ENCODE measurements around the gene NDC80. TPM values are rescaled to one million over a fixed set of nuclear protein-coding genes. Genes with fewer than 3 reads are reported as not detected.

Gene NDC80
- total and polyA plus RNA-seq, 9 of the 15 experiments (the other 6 are each of a cell fraction or from before 2014, with no cell fraction given) = 65.2 to 97.9 (median 83.3) TPM

DNA sequence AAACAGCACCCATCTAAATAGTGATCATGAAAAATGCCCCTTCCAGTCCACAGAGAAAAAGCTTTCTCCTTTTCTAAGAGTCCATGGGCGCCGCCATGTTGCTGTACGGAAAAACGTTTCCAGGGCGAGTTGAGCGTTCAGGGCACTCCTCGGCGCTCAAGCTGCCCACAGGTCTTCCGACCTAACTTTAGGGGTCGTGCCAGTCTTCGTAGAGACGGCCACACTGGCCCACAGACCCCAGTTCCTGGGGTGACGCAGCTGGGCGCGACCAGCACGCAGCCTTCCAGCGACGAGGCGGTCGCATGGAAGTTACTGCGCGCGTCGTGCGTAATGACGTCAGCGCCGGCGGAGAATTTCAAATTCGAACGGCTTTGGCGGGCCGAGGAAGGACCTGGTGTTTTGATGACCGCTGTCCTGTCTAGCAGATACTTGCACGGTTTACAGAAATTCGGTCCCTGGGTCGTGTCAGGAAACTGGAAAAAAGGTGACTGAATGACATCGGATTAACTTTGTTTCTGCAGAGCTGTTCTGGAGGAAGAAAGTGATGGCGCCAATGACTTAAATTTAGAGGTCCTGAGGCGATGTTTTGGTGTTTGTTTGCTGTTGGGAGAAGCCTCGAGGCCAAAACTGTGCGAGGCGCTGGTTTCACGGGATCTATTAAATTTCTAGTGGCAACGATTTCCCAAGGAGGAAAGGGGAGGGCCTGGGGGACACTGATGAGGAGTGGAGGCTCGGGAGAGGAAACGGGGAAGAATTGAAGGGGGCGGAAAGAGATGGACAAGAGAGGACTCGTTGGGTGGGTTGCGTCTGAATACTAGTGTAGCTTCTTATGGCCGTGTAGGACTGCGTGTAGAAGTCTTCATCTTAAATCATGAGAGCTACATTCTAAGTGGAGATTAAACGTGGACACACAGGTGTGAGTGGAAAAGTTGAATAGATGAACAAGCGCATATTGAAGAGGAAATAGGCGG is at the start of gene NDC80, which contains the start of gene METTL4 (continued):
- TF ChIP-seq, protein P1, sequence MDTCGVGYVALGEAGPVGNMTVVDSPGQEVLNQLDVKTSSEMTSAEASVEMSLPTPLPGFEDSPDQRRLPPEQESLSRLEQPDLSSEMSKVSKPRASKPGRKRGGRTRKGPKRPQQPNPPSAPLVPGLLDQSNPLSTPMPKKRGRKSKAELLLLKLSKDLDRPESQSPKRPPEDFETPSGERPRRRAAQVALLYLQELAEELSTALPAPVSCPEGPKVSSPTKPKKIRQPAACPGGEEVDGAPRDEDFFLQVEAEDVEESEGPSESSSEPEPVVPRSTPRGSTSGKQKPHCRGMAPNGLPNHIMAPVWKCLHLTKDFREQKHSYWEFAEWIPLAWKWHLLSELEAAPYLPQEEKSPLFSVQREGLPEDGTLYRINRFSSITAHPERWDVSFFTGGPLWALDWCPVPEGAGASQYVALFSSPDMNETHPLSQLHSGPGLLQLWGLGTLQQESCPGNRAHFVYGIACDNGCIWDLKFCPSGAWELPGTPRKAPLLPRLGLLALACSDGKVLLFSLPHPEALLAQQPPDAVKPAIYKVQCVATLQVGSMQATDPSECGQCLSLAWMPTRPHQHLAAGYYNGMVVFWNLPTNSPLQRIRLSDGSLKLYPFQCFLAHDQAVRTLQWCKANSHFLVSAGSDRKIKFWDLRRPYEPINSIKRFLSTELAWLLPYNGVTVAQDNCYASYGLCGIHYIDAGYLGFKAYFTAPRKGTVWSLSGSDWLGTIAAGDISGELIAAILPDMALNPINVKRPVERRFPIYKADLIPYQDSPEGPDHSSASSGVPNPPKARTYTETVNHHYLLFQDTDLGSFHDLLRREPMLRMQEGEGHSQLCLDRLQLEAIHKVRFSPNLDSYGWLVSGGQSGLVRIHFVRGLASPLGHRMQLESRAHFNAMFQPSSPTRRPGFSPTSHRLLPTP (IDR thresholded peaks at IDR 0.05; ENCODE audit: borderline replicate concordance, extremely low read depth, insufficient read length) = no peak
- TF ChIP-seq NR2F6 (CRISPR knock-in tag; IDR thresholded peaks at IDR 0.05) = no peak
- no peak for TF ChIP-seq ZNF134 (CRISPR knock-in tag; conservative IDR thresholded peaks at IDR 0.05)
- TF ChIP-seq POLR2H (tag; IDR thresholded peaks at IDR 0.05; ENCODE audit: low read depth) = peak; percentile 78
- no peak for TF ChIP-seq ZNF41 (CRISPR knock-in tag; conservative IDR thresholded peaks at IDR 0.05)
- no peak; the same call in 1 of the 2 replicates for TF ChIP-seq ZNF76 (CRISPR knock-in tag; IDR thresholded peaks at IDR 0.05; ENCODE audit: borderline replicate concordance)
- TF ChIP-seq ZNF121 (CRISPR knock-in tag; conservative IDR thresholded peaks at IDR 0.05) = no peak
- TF ChIP-seq RUNX1 (IDR thresholded peaks at IDR 0.05; ENCODE audit: low read depth) = no peak; the same call in 1 of the 2 replicates
- TF ChIP-seq TBL1XR1 (IDR thresholded peaks at IDR 0.05; ENCODE audit: low read length in 2 of 2) = peak; percentile 43 to 96; a peak in 2 of 4 replicates
- no peak for TF ChIP-seq FUS (optimal IDR thresholded peaks at IDR 0.05; ENCODE audit: low read depth, low read length)
- TF ChIP-seq RFX7 (CRISPR knock-in tag; IDR thresholded peaks at IDR 0.05) = no peak
- TF ChIP-seq, protein P2, sequence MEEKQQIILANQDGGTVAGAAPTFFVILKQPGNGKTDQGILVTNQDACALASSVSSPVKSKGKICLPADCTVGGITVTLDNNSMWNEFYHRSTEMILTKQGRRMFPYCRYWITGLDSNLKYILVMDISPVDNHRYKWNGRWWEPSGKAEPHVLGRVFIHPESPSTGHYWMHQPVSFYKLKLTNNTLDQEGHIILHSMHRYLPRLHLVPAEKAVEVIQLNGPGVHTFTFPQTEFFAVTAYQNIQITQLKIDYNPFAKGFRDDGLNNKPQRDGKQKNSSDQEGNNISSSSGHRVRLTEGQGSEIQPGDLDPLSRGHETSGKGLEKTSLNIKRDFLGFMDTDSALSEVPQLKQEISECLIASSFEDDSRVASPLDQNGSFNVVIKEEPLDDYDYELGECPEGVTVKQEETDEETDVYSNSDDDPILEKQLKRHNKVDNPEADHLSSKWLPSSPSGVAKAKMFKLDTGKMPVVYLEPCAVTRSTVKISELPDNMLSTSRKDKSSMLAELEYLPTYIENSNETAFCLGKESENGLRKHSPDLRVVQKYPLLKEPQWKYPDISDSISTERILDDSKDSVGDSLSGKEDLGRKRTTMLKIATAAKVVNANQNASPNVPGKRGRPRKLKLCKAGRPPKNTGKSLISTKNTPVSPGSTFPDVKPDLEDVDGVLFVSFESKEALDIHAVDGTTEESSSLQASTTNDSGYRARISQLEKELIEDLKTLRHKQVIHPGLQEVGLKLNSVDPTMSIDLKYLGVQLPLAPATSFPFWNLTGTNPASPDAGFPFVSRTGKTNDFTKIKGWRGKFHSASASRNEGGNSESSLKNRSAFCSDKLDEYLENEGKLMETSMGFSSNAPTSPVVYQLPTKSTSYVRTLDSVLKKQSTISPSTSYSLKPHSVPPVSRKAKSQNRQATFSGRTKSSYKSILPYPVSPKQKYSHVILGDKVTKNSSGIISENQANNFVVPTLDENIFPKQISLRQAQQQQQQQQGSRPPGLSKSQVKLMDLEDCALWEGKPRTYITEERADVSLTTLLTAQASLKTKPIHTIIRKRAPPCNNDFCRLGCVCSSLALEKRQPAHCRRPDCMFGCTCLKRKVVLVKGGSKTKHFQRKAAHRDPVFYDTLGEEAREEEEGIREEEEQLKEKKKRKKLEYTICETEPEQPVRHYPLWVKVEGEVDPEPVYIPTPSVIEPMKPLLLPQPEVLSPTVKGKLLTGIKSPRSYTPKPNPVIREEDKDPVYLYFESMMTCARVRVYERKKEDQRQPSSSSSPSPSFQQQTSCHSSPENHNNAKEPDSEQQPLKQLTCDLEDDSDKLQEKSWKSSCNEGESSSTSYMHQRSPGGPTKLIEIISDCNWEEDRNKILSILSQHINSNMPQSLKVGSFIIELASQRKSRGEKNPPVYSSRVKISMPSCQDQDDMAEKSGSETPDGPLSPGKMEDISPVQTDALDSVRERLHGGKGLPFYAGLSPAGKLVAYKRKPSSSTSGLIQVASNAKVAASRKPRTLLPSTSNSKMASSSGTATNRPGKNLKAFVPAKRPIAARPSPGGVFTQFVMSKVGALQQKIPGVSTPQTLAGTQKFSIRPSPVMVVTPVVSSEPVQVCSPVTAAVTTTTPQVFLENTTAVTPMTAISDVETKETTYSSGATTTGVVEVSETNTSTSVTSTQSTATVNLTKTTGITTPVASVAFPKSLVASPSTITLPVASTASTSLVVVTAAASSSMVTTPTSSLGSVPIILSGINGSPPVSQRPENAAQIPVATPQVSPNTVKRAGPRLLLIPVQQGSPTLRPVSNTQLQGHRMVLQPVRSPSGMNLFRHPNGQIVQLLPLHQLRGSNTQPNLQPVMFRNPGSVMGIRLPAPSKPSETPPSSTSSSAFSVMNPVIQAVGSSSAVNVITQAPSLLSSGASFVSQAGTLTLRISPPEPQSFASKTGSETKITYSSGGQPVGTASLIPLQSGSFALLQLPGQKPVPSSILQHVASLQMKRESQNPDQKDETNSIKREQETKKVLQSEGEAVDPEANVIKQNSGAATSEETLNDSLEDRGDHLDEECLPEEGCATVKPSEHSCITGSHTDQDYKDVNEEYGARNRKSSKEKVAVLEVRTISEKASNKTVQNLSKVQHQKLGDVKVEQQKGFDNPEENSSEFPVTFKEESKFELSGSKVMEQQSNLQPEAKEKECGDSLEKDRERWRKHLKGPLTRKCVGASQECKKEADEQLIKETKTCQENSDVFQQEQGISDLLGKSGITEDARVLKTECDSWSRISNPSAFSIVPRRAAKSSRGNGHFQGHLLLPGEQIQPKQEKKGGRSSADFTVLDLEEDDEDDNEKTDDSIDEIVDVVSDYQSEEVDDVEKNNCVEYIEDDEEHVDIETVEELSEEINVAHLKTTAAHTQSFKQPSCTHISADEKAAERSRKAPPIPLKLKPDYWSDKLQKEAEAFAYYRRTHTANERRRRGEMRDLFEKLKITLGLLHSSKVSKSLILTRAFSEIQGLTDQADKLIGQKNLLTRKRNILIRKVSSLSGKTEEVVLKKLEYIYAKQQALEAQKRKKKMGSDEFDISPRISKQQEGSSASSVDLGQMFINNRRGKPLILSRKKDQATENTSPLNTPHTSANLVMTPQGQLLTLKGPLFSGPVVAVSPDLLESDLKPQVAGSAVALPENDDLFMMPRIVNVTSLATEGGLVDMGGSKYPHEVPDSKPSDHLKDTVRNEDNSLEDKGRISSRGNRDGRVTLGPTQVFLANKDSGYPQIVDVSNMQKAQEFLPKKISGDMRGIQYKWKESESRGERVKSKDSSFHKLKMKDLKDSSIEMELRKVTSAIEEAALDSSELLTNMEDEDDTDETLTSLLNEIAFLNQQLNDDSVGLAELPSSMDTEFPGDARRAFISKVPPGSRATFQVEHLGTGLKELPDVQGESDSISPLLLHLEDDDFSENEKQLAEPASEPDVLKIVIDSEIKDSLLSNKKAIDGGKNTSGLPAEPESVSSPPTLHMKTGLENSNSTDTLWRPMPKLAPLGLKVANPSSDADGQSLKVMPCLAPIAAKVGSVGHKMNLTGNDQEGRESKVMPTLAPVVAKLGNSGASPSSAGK (IDR thresholded peaks at IDR 0.05) = peak; percentile 91
- TF ChIP-seq ZBTB1 (CRISPR knock-in tag; IDR thresholded peaks at IDR 0.05; ENCODE audit: borderline replicate concordance, low read depth) = no peak; the same call in 1 of the 2 replicates

Data from K562 (cell line).